NB4 (cell line): ENCODE measurements around the gene USF1.

ENCODE experiments used
- DNase-seq: peaks from one replicate; pipeline ENCODE4 v3.0.0; 2010; ENCODE audit warnings: low read depth
- H3K4me3 ChIP-seq: one replicate; pipeline ENCODE4 v1.5.1; 2011; ENCODE audit warnings: mild to moderate bottlenecking, low read depth, low read length, moderate library complexity
- MYC ChIP-seq: IDR thresholded peaks from 2 replicates; pipeline ENCODE4 v1.6.1; 2011; ENCODE audit warnings: low read depth, low read length
- POLR2A ChIP-seq: IDR thresholded peaks from 2 replicates; pipeline ENCODE4 v1.6.1; 2011; ENCODE audit warnings: mild to moderate bottlenecking; ENCODE audit not compliant: insufficient read length; ENCODE audit errors: extremely low read depth
- TF ChIP-seq, protein P1 (sequence below): IDR thresholded peaks from 2 replicates; pipeline ENCODE4 v1.6.1; 2011; ENCODE audit warnings: low read depth, low read length
- TF ChIP-seq, protein P2 (sequence below): IDR thresholded peaks from one replicate; pipeline ENCODE4 v1.5.1; 2012; ENCODE audit warnings: low read depth, low read length

USF1 gene

DNA sequence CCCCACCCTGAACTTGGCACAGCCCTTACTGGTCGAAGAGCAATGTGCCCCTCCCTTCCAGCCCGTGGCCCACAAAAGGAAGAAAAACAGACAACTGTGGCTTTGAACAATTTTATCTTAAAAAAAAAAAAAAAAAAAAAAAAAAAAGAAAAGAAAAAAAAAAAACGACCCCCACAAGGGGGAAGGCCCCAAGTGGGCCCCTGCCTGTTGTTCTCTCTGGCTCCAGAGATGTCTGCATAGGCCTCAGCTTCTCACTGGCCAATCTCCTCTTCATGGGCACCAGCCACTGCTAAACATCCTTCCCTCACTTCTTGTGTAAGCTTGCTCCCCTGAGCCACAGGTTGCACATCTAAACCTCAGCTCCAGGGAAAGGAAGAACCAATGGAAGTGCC is 6.6 kb downstream of the USF1 start:
- H3K4me3 ChIP-seq, result no peak overlapping the region
- no peak for DNase-seq
- TF ChIP-seq, protein P1, sequence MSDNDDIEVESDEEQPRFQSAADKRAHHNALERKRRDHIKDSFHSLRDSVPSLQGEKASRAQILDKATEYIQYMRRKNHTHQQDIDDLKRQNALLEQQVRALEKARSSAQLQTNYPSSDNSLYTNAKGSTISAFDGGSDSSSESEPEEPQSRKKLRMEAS, result no peak
- no peak for TF ChIP-seq MYC
- TF ChIP-seq POLR2A, result no peak
- TF ChIP-seq, protein P2, sequence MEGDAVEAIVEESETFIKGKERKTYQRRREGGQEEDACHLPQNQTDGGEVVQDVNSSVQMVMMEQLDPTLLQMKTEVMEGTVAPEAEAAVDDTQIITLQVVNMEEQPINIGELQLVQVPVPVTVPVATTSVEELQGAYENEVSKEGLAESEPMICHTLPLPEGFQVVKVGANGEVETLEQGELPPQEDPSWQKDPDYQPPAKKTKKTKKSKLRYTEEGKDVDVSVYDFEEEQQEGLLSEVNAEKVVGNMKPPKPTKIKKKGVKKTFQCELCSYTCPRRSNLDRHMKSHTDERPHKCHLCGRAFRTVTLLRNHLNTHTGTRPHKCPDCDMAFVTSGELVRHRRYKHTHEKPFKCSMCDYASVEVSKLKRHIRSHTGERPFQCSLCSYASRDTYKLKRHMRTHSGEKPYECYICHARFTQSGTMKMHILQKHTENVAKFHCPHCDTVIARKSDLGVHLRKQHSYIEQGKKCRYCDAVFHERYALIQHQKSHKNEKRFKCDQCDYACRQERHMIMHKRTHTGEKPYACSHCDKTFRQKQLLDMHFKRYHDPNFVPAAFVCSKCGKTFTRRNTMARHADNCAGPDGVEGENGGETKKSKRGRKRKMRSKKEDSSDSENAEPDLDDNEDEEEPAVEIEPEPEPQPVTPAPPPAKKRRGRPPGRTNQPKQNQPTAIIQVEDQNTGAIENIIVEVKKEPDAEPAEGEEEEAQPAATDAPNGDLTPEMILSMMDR, result no peak

DNA sequence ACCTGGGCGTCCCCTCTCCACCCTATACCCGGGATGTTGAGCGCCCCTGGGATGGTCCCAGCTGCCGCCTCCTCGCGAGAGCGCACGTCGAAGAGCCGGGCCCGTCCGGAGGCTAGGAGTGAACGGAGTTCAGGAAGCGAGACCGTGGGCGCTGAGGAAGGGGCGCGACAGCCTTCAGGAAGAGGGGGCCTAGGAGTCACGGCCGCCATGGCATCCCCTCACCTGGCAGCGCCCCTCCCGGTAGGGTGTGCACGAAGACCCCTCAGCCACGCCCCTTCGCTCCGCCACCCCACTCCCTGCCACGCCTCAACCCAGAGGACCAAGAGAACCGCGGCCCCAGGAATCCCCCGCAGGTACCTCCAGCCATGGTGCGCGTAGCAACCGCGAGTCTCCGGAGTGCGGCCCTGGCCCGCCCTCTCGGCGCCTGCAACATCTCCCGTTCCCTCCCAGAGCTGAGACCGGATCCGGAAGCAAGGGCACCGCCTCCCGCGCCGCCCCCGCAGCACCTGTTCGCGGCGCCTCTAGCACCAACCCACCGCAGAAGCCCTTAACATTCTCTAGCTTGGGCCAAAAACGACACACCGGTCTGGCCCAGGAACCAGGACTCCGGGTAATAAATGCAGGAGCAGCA is 7.1 kb downstream of the USF1 start, which contains the start of gene TSTD1:
TSS of gene TSTD1 (minus strand) at position 442 of the 631 bp plus-strand sequence. CDS start at position 367, 75 bp downstream.
- no peak for DNase-seq
- no peak within 1 kb of the TSS for H3K4me3 ChIP-seq
- TF ChIP-seq POLR2A (no peak), MYC (no peak)
- TF ChIP-seq, protein P1, result no peak
- TF ChIP-seq, protein P2, result no peak

DNA sequence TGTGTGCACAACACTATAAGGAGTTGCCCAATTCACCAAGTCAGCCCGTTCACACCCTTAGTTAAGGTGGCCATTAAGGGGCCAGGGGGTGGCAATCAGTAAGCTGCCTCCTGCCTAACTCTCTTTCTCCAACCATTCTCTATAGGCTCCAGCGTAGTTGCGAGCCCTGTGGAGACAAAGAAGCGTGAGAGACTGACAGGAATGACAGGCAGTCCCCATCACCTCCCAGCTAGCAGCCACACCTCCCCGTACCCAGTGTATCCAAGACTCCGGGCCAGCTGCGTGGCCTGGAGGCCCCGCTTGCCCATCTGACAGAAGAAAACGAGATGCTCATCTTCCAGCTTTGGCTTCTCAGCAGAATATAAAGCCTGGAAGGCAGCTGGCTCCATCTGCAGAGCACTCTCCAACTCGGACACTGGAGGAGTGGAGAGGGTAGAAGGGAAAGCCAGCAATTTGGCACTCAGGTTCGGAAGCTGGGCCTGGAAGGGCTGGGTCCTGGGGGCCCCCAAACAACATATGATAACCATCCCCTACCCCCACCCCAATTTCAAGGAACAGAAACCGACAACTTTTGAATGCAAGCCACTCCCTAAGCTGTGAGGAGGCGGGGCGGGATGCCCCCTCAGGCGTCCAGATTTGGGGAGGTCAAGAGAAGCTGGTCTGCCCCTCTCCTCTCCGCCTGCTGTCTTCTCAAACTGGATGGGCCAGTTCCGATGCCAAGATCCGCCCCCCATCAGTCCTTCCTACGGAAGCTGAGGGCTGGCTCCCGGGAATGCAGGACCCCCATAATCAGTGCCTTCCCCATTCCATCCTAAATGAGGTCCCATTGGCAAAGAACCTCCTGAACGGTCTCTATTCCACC is 7.9 kb downstream of the USF1 start:
- no peak overlapping the region for H3K4me3 ChIP-seq
- DNase-seq, result no peak
- TF ChIP-seq, protein P1, result no peak
- TF ChIP-seq MYC, result no peak
- TF ChIP-seq POLR2A, result no peak
- TF ChIP-seq, protein P2, result no peak

DNA sequence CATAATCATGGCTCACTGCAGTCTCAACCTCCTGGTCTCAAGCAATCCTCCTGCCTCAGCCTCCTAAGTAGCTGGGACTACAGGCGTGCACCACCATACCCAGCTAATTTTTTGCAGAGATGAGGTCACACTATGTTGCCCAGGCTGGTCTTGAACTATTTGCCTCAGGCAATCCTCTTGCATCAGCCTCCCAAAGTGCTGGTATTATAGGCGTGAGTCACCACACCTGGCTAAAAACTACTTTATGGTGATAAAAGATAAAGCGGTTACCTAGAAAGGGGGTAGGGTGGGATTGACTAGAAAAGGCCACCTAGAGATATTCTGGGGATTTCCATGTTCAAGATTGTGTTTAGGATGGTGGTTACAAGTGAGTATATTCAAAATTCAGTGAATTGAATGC is 12.0 kb downstream of the USF1 start:
- no peak overlapping the region for H3K4me3 ChIP-seq
- no peak for DNase-seq
- TF ChIP-seq, protein P2, result no peak
- TF ChIP-seq, protein P1, result no peak
- no peak for TF ChIP-seq MYC
- TF ChIP-seq POLR2A, result no peak

DNA sequence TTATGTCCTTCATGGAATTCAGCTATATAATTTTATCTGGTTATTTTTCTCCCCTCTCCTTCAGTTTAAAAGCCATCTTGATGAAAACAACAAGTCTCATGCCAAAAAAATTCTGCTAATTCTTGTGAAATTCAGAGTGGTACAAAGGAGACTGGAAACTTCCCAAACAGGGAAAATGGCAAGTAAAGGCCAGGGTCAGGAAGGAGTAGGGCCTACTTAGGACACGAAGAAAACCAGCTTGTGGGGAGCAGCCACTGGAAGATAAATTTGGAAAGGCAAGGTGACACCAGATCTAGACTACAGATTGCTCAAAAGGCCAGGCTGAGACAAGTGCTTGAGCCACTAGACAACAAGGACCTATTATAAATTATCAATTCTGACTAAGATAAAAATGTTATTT is 13.4 kb downstream of the USF1 start:
- H3K4me3 ChIP-seq, result no peak overlapping the region
- no peak for DNase-seq
- TF ChIP-seq, protein P2, result no peak
- TF ChIP-seq POLR2A, result no peak
- TF ChIP-seq, protein P1, result no peak
- TF ChIP-seq MYC, result no peak
